Colon (tissue), 2 donors: ENCODE measurements around the gene LUZP1.

Experiments used
- FAIRE-seq: peaks from 2 replicates; lab custom pipeline; 2012; peaks lifted over from hg19 to GRCh38; lab: Jason Lieb, UNC
- donor health status: control.
- donor health status: control.

The LUZP1 gene

DNA sequence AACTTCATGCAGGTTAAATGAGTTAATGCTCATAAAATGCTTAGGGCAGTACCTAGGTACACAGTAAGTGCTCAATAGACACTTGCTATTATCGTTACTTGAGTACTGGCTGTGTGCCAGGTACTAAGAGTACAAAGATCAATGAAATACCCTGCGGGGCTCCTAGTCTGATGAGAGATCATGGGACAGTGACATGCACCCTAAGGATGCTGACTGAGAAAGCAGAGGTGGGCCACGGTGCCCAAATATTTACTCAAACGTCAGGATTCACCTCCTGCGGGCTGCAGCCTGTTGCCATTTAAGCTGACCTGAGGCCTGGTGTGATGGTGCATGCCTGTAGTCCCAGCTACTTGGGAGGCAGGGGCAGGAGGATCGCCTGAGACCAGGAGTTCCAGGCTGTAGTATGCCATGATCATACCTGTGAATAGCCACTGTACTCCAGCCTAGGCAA lies 19.8 kb upstream of the LUZP1 start:
- no peak for FAIRE-seq

GRCh38 chr1:23187637-23188036 lies 19.0 kb upstream of the LUZP1 start:
- no peak for FAIRE-seq

DNA sequence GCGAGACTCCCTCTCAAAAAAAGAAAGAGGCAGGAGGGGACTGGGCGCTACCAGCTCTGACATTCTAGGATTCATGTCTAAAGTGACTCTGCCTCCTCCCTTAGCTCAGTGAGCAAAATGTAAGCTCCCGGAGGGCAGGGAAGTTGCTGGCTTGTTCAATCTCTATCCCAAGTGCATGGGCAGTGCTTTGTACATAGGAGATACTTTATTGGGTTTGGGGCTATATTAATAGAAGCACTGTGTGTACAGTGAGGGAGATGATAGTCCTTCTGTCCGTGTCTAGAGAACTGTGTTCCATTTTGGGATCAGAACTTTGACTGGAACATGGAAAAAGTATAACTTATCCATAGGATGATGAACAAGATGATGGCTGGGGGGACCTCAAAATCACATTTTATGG lies 16.7 kb upstream of the LUZP1 start:
- no peak for FAIRE-seq

- no peak for FAIRE-seq
Observed at GRCh38 chr1:23184212-23184934, 15.7 kb upstream of the LUZP1 start.

DNA sequence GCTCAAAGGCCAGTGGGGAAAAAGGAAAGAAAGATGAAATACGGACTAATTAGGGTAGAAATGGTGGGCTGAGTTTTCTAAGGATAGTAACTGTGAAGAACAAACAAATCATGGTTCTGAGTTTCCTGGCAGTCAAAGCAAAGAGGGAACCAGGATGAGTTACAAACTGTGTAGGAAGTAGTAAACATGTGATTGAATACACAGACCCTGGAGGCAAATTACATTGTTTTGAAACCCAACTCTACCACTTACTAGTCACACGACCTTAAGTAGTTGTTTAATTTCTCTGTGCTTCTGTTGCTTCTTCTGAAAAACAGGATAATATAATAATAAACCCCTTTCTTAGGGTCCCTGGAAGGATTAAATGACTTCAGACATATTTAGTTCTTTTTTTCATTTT lies 11.2 kb upstream of the LUZP1 start:
- FAIRE-seq = no peak

DNA sequence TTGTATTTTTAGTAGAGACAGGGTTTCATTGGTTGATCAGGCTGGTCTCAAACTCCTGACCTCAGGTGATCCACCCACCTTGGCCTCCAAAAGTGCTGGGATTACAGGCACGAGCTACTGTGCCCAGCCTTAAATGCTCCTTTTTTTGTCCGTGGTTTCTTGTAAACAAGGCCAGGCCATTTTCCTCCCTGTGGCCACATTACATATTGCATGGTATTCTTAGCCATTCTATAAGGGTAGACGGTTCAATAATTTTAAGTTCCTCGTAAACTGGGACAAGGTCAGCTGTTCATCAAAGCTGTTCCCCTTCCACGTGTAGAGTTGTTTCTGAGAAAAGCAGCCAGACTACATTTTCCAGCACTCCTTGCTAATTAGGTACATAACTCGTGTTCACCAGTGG lies 10.3 kb upstream of the LUZP1 start:
- FAIRE-seq = no peak

DNA sequence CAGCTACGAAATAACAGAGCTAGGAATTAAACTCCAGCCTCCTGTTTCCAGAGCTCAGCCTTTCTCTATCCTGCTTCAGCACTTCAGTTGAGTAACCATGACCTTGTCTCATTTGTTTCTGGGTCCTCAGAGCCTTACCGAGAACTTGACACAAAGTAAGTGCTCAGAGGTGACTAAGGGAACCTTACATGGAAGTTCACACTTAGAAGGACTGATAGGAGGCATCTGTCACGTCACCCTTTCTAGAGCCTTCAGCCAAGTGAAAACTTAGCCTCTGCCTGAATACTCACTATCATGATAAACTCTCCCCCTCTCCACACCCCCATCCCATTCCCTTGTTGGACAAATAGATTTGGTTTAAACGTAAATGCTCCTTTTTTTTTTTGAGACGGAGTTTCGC lies 9.8 kb upstream of the LUZP1 start:
- FAIRE-seq = no peak

DNA sequence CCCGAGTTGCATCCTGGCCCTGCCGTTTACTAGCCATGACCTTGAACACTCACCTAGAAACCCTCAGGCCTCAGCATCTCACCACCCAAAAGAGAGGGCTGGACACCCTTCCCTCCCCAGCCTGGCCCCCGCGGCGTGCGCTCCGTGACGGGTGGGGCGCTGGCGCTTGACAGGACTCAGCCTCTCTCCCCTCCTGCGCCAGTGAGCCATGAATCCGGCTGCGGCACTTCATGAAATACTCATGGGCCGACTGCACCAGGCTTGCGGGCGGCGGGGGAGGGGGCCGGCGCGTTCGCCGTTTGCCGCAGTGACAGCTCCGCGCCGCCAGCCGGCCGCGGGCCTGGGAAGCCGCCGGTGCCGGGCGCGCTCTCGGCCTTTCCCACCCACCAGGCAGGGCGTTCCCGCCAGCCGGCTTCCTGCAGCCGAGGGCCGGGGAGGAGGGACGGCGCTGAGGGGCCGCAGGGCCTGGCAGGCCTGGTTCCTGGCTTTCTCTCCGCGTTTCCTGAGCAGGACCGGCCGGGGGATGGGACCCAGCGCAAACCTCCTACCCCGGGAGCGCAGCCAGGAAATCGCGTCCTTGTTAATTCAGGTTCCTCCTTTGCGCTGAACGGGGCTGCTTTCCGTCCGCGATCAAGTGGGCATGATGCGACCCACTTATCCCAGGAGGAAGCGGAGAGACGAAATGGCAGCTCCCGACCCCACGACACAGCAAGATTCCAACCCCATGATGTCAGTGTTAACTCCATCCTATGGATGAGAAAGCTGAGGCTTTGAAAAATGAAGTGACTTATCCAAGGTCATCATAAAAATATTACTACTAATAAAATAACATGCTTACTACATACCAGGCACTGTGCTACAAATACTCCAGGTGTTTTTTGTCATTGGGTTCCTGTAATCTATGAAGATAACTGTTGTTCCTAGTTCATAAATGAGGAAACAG lies 9.1 kb upstream of the LUZP1 start:
- no peak for FAIRE-seq

GRCh38 chr1:23177031-23177430 lies 8.4 kb upstream of the LUZP1 start:
- FAIRE-seq = no peak

GRCh38 chr1:23174426-23175110 lies 5.9 kb upstream of the LUZP1 start:
- no peak for FAIRE-seq

DNA sequence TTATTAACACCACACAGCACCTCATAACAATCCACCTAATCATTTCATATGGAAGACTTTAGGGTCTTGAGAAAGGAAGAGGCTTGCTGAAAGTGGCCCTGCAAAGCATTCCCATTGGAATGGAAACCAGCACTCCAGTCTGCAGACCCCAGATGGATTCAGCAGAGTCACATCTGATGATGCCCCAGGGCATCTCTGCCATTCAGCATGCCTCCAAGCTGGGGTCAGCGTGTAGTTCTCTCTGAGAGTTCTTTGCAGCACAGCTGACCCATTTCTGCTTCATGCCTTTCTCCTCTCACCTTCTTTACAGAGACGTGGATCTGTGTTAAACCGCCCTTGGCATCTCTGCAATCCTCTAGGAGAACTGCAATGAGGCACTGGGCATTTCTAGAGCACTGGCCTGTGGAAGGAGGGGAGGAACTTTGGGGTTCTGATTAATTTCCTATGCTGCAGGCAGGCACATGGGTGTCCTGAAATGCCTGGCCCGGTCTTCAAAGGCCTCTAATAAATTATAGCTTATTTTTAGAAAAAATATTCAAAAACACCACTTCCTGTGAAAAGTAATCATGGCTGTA lies 2.6 kb upstream of the LUZP1 start:
- no peak for FAIRE-seq

GRCh38 chr1:23169727-23170335 lies 1.2 kb upstream of the LUZP1 start:
- FAIRE-seq = no peak

DNA sequence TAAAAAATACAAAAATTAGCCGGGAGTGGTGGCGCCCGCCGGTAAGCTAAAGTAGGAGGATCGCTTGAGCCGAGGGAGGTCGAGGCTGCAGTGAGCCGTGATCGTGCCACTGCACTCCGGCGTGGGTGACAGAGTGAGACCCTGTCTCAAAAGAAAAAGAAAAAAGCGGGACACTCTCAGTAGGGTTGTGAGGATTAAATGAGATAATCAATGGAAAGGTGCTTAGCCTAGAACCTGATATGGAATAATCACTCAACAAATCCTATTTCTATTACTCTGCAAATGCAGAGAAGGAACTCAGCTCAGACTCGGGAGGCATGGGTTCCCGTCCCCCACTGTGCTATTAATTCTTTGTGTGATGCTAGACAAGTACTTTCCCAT lies 529 bp upstream of the LUZP1 start:
- no peak for FAIRE-seq

DNA sequence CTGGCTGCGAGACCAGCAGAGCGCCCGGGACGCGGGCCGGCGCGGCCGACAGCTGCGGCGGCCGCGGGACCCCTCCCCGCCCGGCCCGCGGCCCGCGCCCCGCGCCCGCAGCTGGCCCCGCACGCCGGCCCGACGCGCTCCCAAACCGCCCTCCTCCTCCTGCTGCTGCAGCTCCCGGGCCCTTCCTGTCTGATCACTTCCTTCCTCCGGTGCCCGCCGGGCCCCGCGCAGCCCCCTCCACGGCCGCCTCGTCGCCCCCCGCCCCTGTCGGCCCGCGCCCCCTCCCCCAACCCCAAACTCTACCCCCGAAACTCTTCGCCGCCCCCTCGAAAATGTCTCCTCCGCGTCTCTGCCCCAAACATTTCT lies 594 bp downstream of the LUZP1 start:
- FAIRE-seq = no peak

- no peak for FAIRE-seq
Observed at GRCh38 chr1:23167353-23168078, 1.1 kb downstream of the LUZP1 start.

GRCh38 chr1:23166854-23167253 lies 1.8 kb downstream of the LUZP1 start:
- FAIRE-seq = no peak

DNA sequence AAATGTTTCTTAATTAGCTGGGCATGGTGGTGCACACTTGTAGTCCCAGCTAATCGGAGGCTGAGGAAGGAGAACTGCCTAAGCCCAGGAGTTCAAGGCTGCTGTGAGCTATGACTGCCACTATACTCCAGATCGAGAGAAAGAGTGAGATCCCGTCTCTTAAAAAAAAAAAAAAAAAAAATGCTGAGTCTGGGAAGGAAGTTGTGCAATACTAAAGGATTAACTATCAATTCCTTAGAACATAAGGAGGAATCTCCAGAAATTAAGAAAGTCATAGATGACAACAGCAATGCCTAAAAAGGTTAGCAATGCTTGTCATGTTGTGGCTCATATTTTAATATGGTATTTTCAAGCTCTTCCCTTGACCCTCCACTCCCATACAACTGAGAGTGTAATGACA lies 5.3 kb downstream of the LUZP1 start:
- FAIRE-seq = no peak

- FAIRE-seq = no peak
Observed at GRCh38 chr1:23159963-23160877, 8.4 kb downstream of the LUZP1 start.

DNA sequence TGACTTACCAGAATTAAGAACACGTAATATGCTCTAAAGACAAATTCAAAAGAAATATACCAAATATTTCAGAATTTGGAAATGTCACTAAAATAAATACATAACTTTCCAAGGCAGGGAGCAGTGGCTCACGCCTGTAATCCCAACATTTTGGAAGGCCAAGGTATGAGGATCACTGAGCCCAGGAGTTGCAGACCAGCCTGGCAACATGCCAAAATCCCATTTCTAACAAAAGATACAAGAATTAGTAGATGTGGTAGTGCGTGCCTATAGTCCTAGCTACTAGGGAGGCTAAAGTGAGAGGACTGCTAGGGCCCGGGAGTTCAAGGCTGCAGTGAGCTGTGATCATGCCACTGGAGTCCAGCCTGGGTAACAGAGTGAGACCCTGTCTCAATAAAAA lies 11.7 kb downstream of the LUZP1 start:
- no peak for FAIRE-seq

- no peak for FAIRE-seq
Observed at GRCh38 chr1:23152966-23153684, 15.5 kb downstream of the LUZP1 start.
